ENCODE results near the gene PYGL. TPM values are rescaled to one million over a fixed set of nuclear protein-coding genes. Genes with fewer than 3 reads are reported as not detected.

The PYGL gene
- total RNA-seq, 1 donor from 2014 or later: 63.0 TPM

- H3K79me2 ChIP-seq (ENCODE audit: low read depth): no peaks in the 10 kb centered on the region
- no peak overlapping the region for H3K9ac ChIP-seq
- no peaks in the 10 kb centered on the region for H4K20me1 ChIP-seq (ENCODE audit: low read depth)
- H2AFZ ChIP-seq (replicated peaks): no peak overlapping the region
- H3K36me3 ChIP-seq: no peaks in the 10 kb centered on the region
- Mint-ChIP-seq H3K27me3 (ENCODE audit: insufficient read depth, low read depth) (peaks cover under 1% of the 10 kb centered on the region), H3K27ac (no peak overlapping the region), H3K9me3 (no peaks in the 10 kb centered on the region), H3K4me3 (no peak overlapping the region), H3K4me1 (peaks cover 15% of the 10 kb centered on the region), H3K36me3 (no peaks in the 10 kb centered on the region)
- H3K4me1 ChIP-seq: peaks cover 18% of the 10 kb centered on the region
- no peaks in the 10 kb centered on the region for H3F3A ChIP-seq (ENCODE audit: low read depth)
- H3K27ac ChIP-seq: no peak overlapping the region
- TF ChIP-seq EZH2phosphoT487 (IDR thresholded peaks at IDR 0.05): no peak
- no peak for TF ChIP-seq EZH2 (IDR thresholded peaks at IDR 0.05)
- TF ChIP-seq CTCF (IDR thresholded peaks at IDR 0.05): no peak
- H3K27me3 ChIP-seq: no peaks in the 10 kb centered on the region
- DNase-seq (ENCODE audit: low spot score): no peak
- no peak overlapping the region for H3K4me2 ChIP-seq
- no peak overlapping the region for H3K4me3 ChIP-seq
- no peaks in the 10 kb centered on the region for H3K9me3 ChIP-seq (ENCODE audit: low read depth)
Measured at GRCh38 chr14:50984036-50984710, 39.9 kb upstream of the PYGL start.

DNA sequence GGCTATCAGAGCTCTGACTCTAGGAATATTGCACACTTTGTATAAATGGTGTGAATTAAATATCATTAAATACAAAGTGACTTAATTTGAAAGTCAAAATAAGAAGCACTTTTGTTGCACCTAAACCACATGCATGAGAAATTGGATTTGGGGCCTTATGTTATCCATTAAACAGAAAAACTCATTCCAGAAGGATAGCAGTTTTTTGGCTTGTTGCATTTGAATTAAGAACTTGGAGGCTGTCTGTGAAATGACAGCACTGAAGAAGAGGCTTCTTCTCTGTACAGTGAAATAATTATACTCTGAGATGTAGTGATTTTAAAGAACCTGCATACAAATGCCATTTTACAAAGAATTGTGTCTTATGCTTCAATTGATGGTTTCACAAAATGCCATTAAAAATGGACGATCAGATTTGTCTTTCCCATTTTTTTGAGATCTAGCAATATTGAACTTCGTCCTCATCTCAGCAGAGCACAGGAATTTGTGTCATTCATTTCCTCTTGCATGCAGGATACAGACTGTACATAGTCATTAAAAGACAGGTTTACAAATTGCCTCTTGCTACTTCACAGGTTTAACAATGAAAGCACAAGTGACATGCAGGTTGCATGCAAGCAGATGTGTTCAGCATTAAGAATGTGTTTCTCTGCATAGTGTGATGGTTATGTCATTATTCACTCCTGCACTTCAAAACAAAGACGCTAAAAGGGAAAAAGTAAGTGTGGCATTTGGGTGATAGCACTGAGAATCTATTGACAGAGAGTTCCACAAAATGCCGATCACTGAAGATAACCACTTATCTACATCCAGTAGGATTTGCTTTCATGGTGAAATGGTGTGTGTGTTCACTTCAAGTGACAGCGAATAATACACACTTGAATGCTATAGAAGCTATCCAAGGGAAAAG lies 35.9 kb upstream of the PYGL start:
- H3K9me3 Mint-ChIP-seq: no peaks in the 10 kb centered on the region
- no peak overlapping the region for H3K4me3 Mint-ChIP-seq
- H2AFZ ChIP-seq (replicated peaks): no peak overlapping the region
- no peaks in the 10 kb centered on the region for H3K36me3 ChIP-seq
- no peaks in the 10 kb centered on the region for H3K36me3 Mint-ChIP-seq
- no peak overlapping the region for H3K27ac Mint-ChIP-seq
- H3K27ac ChIP-seq: no peak overlapping the region
- H3K9me3 ChIP-seq (ENCODE audit: low read depth): no peaks in the 10 kb centered on the region
- H3K4me3 ChIP-seq: no peak overlapping the region
- H3K4me1 ChIP-seq: peaks cover 4% of the 10 kb centered on the region
- no peaks in the 10 kb centered on the region for H3K27me3 ChIP-seq
- TF ChIP-seq EZH2phosphoT487 (IDR thresholded peaks at IDR 0.05): no peak
- TF ChIP-seq EZH2 (IDR thresholded peaks at IDR 0.05): no peak
- no peak for TF ChIP-seq CTCF (IDR thresholded peaks at IDR 0.05)
- no peaks in the 10 kb centered on the region for H4K20me1 ChIP-seq (ENCODE audit: low read depth)
- no peaks in the 10 kb centered on the region for H3K79me2 ChIP-seq (ENCODE audit: low read depth)
- H3K27me3 Mint-ChIP-seq (ENCODE audit: insufficient read depth, low read depth): peaks cover 2% of the 10 kb centered on the region
- no peak for DNase-seq (ENCODE audit: low spot score)
- no peaks in the 10 kb centered on the region for H3F3A ChIP-seq (ENCODE audit: low read depth)
- H3K9ac ChIP-seq: no peak overlapping the region
- H3K4me2 ChIP-seq: no peak overlapping the region
- H3K4me1 Mint-ChIP-seq: peaks cover 6% of the 10 kb centered on the region

GRCh38 chr14:50978888-50979287 lies 34.6 kb upstream of the PYGL start:
- H3K36me3 Mint-ChIP-seq: no peaks in the 10 kb centered on the region
- Histone ChIP-seq H3K4me3 (no peak overlapping the region), H3K27ac (no peak overlapping the region), H4K20me1 (ENCODE audit: low read depth) (no peaks in the 10 kb centered on the region), H3K9ac (no peak overlapping the region), H3K4me2 (no peak overlapping the region), H3K9me3 (ENCODE audit: low read depth) (no peaks in the 10 kb centered on the region), H2AFZ (replicated peaks) (no peak overlapping the region), H3K36me3 (no peaks in the 10 kb centered on the region), H3K27me3 (no peaks in the 10 kb centered on the region), H3K4me1 (no peaks in the 10 kb centered on the region), H3K79me2 (ENCODE audit: low read depth) (no peaks in the 10 kb centered on the region), H3F3A (ENCODE audit: low read depth) (no peaks in the 10 kb centered on the region)
- H3K4me1 Mint-ChIP-seq: no peaks in the 10 kb centered on the region
- H3K4me3 Mint-ChIP-seq: no peak overlapping the region
- DNase-seq (ENCODE audit: low spot score): no peak
- no peak for TF ChIP-seq CTCF (IDR thresholded peaks at IDR 0.05)
- TF ChIP-seq EZH2phosphoT487 (IDR thresholded peaks at IDR 0.05): no peak
- no peak for TF ChIP-seq EZH2 (IDR thresholded peaks at IDR 0.05)
- H3K27ac Mint-ChIP-seq: no peak overlapping the region
- peaks cover 2% of the 10 kb centered on the region for H3K27me3 Mint-ChIP-seq (ENCODE audit: insufficient read depth, low read depth)
- H3K9me3 Mint-ChIP-seq: no peaks in the 10 kb centered on the region

Measured in neural progenitor cell (in vitro differentiated cells).